GM12874 (cell line): Measurements from ENCODE around the gene CACNB4.

Experiments
- CTCF ChIP-seq: IDR thresholded peaks from 2 replicates; pipeline ENCODE4 v1.5.1; 2011; ENCODE audit warnings: low read depth, mild to moderate bottlenecking, control low read depth, low read length, moderate library complexity; ENCODE audit not compliant: insufficient read depth

CACNB4 gene

GRCh38 chr2:151899156-151899555 is 199.7 kb downstream of the CACNB4 start:
- no peak for TF ChIP-seq CTCF

- no peak for TF ChIP-seq CTCF
Measured at GRCh38 chr2:151891566-151892194, 207.2 kb downstream of the CACNB4 start.

- TF ChIP-seq CTCF, result no peak
Measured at GRCh38 chr2:151887164-151887563, 211.7 kb downstream of the CACNB4 start.

GRCh38 chr2:151886241-151886640 is 212.6 kb downstream of the CACNB4 start:
- no peak for TF ChIP-seq CTCF

- no peak for TF ChIP-seq CTCF
Measured at GRCh38 chr2:151882786-151883445, 215.9 kb downstream of the CACNB4 start.

GRCh38 chr2:151881342-151881741 is 217.5 kb downstream of the CACNB4 start:
- TF ChIP-seq CTCF, result no peak

- TF ChIP-seq CTCF, result no peak
Measured at GRCh38 chr2:151880586-151880985, 218.3 kb downstream of the CACNB4 start.
